ENCODE data around the gene B2M. TPM values are rescaled to one million over a fixed set of nuclear protein-coding genes. Genes with fewer than 3 reads are reported as not detected.
A peak's percentile ranks its signal among the peaks of the same experiment; 100 is the strongest.
"Not testable (repeated sequence)": the region's sequence is repeated elsewhere in the genome, so short reads cannot be mapped to it uniquely, and the experiment has no call there.

The B2M gene
- 494 and 506 TPM in 2 replicates for total RNA-seq (2014; rRNA removed; shearing (Covaris generic))

DNA sequence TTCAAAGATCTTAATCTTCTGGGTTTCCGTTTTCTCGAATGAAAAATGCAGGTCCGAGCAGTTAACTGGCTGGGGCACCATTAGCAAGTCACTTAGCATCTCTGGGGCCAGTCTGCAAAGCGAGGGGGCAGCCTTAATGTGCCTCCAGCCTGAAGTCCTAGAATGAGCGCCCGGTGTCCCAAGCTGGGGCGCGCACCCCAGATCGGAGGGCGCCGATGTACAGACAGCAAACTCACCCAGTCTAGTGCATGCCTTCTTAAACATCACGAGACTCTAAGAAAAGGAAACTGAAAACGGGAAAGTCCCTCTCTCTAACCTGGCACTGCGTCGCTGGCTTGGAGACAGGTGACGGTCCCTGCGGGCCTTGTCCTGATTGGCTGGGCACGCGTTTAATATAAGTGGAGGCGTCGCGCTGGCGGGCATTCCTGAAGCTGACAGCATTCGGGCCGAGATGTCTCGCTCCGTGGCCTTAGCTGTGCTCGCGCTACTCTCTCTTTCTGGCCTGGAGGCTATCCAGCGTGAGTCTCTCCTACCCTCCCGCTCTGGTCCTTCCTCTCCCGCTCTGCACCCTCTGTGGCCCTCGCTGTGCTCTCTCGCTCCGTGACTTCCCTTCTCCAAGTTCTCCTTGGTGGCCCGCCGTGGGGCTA is at the start of gene B2M, which contains the start of gene PATL2:
B2M (plus strand) TSS at position 422 of the 647 bp plus-strand sequence; CDS start at position 452, 30 bp downstream.
PATL2 (minus strand) TSS at position 228 of the 647 bp plus-strand sequence. CDS start 34,833 bp downstream, outside the sequence.
- DNase-seq (ENCODE audit: low spot score), result peak; percentile 100

DNA sequence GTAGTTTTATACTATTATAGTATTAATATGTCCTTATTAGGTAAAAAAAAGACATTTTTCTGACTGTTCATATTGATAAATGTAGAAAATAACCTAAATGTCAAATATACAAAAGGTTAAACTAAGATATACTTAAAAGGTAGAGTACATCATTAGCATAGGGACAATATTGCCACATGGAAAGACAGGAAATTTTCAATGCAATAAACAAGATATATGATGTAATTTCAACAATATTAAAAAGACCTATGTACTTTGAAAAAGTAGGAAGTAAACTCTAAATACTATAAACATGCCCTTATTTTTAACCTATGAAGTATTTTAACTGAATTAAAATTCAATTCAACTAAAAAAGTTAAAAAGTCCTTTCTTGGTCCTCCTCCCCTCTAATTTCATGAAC is 49.7 kb upstream of the B2M start:
- DNase-seq (ENCODE audit: low spot score), result no peak

DNA sequence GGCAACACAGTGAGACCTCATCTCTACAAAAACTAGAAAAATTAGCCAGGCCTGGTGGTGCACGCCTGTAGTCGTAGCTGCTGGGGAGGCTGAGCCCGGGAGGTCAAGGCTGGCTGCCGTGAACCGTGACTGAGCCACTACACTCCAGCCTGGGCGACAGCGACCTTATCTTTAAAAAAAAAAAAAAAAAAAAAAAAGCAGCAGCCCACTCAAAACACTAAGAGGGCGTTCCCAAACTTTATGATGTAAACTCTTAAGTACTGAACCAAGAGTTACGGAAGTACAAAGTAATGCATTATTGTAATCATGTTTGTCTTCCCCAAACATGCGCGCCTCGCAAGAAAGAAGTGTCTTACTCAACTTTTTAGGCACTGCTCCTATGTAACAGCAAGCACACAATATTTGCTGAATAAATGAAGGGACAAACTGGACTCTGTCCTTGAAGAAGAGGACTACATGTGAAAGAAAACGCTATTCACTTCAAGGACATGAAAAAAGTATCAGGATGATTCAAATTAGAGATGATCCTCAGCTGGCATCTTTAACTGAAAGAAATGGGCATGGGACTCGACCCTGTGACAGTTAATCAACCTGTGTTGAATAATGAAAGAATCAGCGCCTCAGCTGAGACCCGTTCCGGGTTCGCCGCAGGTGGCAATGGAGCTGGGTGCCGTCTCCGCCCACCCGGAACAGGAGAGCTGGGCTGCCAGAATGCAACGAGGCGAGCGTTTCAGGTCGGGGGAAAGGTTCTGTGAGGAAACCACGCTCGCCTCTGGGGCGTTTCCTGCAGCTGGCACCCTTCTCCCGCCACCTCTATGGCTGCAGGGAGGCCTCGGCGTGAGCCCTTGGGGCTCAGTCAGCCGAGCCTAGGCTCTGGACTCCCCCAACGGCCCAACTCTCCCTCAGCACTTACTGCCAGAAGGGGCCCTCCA is 48.6 kb upstream of the B2M start:
- DNase-seq (ENCODE audit: low spot score), result peak; percentile 86

DNA sequence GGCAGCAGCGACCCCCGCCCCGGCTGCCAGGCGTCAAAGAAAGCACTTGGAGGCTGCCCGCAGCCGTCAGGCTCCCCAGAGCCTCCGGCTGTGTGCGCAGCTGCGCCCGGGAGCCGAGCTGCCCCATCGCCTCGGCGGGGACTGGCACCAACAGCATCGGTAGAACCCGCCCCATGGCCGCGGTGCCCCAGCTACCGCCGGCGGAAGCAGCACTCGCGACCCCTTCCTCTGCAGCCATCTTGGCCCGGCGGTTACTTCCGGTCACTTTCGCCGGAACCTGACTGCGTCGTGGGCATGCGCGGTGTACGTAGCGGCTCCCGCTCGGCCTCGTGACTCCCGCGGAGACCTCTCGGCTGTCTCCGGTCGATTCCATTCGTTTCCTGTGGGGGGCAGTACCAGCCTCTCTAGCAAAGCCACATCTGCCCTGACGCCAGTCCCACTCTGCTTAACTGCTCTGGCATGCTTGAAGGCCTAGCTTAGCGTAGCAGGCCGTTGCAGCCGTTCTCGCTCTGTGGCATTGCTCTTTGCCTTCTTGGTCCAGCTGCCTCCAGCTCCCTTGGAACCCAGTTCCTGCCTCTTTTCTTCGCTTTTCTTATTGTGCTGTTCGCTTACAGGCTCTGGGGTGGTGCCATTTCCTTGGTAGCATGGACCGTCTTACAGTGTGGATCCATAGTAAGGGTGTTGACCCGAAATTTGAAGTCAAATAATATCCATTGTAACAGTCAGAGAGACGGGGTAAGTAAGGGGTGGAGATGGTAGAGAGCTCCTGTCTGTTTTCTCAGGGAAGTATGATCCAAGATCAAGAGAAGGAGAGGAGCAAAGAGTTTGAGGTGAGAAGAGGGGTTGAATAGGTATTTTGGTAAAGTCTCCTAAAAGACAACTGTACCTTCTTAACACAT is 47.7 kb upstream of the B2M start, which contains the start of gene SPG11:
SPG11 (minus strand) TSS at position 253 of the 899 bp plus-strand sequence; CDS start at position 238, 15 bp downstream.
- peak; percentile 99 for DNase-seq (ENCODE audit: low spot score)

DNA sequence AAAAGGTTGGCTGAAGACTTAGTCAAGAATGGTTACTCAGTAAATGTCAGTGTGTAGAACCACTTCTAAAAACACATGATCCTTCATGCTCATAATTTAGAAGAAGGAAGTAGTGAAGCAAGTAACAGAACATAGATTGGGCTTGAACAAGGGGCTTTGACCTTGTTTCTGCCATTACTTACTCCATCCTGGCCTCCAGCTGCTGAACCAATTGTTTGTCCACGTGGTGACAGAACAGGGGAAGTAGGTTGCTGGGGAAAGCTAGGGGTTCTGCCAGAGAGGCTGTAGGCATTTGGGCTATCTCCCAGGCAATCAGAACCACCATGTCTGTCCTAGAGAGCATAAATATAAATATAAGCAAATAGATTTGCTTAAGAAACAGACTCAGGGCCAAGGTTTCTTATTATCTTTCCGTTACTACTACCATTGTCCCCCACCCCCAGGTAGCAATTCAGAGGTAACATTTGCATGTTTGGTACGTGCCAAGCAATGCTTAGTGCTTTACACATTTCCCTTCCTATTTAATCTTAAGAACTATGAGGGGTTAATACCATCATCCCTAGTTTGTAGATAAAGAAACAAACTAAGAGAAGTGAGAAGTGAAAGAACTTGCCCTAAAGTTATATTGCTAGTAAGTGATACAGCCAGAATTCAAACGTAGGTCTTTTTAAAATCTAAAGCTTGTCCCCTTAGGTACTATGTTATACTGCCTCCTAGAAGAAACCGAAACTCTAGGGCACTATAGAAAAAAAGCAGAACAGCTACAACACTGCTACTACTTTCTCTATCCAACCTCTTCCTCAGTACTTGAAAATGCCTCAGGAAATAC is 44.9 kb upstream of the B2M start:
- DNase-seq (ENCODE audit: low spot score), result no peak

DNA sequence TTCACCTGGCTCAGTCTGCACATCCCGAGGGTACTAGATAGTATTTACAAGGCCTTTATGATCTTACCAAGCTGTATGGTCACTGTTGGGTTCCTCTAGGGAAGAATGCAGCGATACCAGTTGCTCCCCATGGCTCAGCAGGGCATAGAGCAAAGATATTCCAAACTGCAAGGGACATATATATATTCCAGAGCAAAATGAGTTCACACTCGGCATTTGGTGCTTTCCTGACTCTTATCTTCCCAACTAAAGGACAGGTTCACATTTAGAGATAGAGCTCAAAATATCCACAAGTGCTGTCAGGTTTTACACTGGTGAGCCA is 44.3 kb upstream of the B2M start:
- DNase-seq (ENCODE audit: low spot score), result no peak

DNA sequence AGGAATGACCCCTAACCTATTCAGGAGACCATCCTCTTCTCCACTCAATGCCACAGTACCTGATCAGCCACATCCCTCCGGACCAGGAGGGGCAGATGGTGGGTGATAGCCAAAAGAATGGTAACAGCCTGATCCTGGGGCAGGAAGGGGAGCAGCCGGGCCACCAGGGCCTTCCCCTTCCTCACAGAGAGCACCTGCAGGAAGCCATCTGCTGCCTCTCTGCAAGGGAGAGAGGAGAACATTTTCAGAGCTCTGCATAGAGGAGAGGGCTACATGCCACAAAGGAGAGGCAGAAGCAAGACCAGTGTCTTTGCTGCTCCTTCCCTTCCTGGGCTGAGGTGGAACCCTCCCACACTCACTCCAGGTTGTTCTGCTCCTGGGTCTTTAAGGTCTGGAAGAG is 42.4 kb upstream of the B2M start:
- no peak for DNase-seq (ENCODE audit: low spot score)

DNA sequence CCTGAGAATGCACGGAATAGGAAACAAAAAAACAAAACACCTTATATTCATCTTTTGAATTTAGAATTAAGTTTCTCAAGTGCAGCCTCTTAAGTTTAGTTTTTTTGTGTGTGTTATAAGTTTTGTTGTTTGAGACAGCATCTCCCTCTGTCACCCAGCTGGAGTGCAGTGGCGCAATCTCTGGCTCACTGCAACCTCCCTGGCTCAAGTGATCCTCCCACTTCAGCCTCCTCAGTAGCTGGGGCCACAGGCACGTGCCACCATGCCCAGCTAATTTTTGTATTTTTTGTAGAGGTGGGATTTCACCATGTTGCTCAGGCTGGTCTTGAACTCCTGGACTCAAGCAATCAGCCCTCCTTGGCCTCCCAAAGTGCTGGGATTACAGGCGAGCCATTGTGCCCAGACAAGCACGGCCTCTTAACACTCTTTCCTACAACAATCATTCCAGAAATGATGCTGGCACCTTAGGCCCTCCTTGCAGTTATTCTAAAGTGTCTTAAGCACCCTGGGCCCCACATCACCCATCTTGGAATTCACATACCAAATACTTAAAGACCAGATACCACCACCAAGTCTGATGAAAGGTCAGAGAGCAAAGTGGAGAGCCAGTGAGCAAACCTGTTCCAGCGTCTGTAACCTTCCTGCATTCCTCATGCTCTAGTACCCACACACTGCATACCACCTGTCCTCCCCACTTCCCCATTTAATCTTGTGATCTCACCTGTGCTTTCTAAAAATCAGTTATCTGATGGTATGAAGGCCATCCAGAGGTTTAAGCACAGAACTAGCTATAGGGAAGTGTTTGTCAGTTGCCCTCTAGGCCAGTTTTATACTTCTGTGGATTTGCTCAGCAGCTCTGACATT is 41.0 kb upstream of the B2M start:
- DNase-seq (ENCODE audit: low spot score), result no peak

DNA sequence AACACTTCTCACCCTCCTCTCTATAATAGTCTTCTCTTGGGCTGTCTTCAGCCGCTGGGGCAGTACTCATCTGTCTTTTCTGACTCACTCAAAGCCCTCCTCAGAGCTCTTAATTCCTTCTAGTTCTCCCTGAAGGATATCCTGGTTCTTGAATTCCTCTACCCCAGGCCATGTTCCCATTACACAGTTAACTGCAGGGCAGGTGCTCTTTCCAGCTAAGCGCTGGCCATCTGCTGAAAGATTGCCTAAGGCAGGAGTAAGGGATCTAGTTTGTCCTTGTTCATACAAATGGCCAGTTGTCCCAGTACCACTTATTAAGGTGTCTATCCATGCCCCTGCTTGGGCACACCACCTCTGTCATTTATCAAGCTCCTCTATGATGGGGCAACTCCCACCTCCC is 37.7 kb upstream of the B2M start:
- DNase-seq (ENCODE audit: low spot score), result no peak

DNA sequence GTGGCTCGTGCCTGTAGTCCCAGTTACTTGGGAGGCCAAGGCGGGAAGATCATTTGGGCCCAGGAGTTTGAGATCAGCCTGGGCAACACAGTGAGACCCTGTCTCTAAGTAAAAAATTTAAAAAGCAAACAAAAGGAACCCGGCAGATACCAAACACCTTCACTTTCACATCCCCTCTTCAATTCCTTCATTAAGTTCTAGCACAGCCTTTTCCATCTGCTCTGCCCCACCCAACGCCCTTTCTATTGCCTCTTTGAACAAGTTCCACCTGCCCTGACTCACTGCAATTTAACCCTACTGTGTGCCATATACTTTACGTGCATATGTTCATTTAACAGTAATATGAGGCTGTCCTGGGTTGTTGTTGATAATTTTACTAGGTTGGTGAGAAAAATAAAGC is 35.4 kb upstream of the B2M start:
- DNase-seq (ENCODE audit: low spot score), result no peak

DNA sequence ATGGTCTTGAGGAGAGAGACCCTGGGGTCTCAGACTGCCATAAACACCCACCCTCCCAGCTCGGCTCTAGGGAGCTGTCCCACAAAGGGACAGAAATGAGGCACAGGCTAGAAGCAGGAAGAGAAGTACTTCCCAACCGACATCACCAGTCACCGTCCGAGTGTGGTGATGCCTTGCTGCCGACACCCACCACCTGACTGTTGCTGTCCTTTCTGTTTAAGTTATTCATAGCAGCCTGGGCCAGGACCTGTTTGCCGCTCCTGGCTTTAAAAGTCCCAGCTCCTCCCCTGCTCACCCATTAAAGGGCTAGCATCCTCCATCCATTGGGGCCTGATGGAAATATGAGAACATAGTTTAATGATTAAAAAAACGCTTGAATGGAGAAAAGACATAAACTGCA is 34.6 kb upstream of the B2M start:
- no peak for DNase-seq (ENCODE audit: low spot score)

DNA sequence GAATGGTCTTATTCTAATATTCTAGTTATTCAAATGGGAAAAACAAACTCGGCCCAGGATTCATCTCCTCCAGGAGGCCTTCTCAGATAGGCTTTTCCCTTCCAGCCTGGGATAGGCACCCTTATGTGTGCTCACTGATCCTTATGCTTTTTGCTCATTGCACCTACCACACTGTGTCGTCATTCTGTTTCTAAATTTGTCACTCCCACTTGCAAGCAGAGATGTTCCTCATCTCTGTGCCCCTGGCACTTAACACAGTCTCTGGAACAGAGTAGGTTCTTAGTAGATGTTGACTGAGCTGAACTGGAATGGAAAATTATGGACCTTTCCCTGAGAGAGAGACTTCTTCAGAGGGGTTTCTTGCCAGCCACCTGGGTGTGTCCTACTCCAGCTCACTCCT is 29.1 kb upstream of the B2M start:
- no peak for DNase-seq (ENCODE audit: low spot score)

DNA sequence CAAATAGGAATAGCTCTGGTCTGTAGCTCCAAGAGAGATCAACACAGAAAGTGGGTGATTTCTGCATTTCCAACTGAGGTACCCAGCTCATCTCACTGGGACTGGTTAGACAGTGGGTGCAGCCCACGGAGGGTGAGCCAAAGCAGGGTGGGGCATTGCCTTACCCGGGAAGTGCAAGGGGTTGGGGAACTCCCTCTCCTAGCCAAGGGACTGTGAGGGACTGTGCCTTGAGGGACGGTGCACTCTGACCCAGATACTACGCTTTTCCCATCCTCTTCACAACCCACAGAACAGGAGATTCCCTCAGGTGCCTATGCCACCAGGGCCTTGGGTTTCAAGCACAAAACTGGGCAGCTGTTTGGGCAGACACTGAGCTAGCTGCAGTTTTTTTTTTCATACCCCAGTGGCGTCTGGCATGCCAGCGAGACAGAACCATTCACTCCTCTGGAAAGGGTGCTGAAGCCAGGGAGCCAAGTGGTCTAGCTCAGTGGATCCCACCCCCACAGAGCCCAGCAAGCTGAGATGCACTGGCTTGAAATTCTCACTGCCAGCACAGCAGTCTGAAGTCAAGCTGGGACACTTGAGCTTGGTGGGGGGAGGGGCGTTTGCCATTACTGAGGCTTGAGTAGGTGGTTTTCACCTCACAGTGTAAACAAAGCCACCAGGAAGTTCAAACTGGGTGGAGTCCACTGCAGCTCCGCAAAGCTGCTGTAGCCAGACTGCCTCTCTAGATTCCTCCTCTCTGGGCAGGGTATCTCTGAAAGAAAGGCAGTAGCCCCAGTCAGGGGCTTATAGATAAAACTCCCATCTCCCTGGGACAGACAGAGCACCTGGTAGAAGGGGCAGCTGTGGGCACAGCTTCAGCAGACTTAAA is 28.3 kb upstream of the B2M start:
- peak; percentile 90 for DNase-seq (ENCODE audit: low spot score)

DNA sequence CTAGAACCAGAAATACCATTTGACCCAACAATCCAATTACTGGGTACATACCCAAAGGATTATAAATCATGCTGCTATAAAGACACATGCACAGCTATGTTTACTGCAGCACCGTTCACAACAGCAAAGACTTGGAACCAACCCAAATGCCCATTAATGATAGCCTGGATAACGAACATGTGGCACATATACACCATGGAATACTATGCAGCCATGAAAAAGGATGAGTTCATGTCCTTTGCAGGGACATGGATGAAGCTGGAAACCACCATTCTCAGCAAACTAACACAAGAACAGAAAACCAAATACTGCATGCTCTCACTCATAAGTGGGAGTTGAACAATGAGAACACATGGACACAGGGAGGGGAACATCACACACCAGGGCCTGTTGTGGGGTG is 22.0 kb upstream of the B2M start:
- DNase-seq (ENCODE audit: low spot score), result not testable (repeated sequence)

DNA sequence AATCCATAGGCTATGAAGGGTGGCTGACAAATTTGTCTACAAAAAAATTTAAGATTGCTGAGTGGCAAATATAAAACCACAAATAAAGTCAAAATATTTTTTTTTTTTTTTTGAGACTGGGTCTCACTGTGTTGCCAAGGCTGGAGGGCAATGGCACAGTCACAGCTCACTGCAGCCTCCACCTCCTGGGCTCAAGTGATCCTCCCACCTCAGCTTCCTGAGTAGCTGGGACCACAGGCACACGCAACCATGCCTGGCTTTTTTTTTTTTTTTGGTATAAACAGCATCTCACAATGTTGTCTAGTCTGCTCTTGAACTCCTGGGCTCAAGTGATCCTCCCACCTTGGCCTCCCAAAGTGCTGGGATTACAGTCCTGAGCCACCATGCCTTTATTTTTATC is 21.1 kb upstream of the B2M start:
- DNase-seq (ENCODE audit: low spot score), result not testable (repeated sequence)

DNA sequence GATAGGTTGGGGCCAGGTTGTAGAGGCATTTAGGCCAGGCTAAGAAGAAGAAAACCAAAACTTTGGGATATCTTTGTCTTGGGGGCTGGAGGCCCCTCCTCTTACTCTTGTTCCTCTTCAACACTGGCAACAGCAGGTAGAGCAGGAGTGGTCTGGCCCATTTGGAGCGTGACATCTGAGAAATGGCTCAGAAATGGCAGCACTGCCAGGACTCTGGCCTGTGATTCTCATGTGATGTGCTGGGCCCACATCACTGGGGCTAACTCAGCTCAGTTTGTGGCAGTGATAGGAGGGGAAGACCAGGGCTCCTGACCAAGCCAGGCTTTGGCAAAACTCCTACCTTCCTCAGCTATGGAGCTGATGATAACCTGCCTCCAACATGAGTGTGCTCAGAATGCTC is 18.7 kb upstream of the B2M start:
- DNase-seq (ENCODE audit: low spot score), result no peak

DNA sequence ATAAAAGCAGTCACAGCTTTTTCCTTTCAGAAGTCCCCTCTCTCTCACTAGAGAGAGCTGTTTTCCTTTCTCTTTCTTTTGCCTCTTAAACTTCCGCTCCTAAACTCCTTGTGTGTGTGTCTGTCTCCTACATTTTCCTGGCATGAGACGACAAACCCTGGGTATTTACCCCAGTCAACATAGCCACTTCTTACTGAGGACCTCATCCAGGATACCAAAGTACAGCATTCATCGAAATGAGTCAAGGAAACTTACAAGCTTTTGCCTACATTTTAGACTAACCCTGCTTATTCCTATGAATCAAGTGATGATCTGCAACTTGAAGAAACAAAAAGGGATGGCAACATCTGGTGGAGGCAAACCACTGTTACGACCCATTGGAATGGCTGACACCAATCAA is 16.9 kb upstream of the B2M start:
- DNase-seq (ENCODE audit: low spot score), result no peak

DNA sequence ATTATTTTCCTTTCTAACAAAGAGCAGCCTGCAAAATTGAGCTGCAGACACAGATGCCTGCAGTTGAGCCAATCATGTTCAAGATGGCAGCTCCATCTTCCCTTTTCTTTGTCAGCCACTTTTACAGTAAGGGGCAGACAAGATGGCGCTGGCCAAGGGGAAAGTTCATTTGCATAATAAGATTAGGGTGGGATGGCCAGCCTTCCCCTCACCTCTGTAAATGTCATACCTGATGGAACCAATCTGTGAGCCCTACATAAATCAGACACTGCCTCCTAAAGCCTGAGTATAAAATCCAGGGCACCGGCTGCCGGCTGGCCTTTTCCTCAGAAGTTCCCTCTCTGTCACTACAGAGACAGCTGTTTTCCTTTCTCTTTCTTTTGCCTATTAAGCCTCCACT is 16.0 kb upstream of the B2M start:
- DNase-seq (ENCODE audit: low spot score), result no peak

DNA sequence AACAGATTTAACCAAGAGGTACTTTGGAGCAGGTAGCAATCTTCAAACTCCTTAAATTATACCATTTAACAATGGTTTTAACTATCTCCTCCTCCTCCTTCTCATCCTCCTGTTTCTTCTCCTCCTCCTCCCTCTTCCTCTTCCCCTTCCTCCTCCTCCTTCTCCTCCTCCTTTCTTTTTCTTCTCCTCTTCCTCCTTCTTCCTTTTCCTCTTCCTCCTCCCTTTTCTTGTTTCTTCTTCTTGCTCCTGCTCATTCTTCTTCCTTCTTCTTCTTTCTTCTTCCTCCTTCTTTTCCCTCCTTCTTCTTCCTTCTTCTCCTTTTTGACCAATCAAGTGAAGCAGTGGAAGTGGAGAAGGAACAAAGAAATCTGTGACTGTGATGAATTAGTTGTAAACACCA is 14.3 kb upstream of the B2M start:
- DNase-seq (ENCODE audit: low spot score), result no peak
